ENCODE results near the gene KCNMA1.

- TF ChIP-seq POLR2AphosphoS5 (IDR thresholded peaks at IDR 0.05), result no peak
- TF ChIP-seq CTCF (IDR thresholded peaks at IDR 0.05 in 8 of 11, conservative IDR thresholded peaks at IDR 0.05 in 3 of 11), result no peak
Measured at GRCh38 chr10:77282163-77282562, 355.4 kb downstream of the KCNMA1 start.
